ENCODE results near the gene PTPN9.

GRCh38 chr15:75451674-75452363 is 127.3 kb downstream of the PTPN9 start, which contains the start of gene SIN3A:
- no peak for TF ChIP-seq YY1 (IDR thresholded peaks at IDR 0.05; ENCODE audit: low read depth, low read length)
- TF ChIP-seq ZZZ3 (IDR thresholded peaks at IDR 0.05; ENCODE audit: control insufficient read depth, insufficient read length, low read depth), result no peak
- TF ChIP-seq POLR2AphosphoS5 (IDR thresholded peaks at IDR 0.05; ENCODE audit: low read length), result no peak
